HG02678 (cell line): ENCODE results near the gene EML6.
"Not testable (repeated sequence)": the region's sequence is repeated elsewhere in the genome, so short reads cannot be mapped to it uniquely, and the experiment has no call there.

Source experiments
- ATAC-seq: cut with Tn5 transposase; IDR thresholded peaks from one replicate; pipeline ENCODE4 v1.9.1; 2021; ENCODE audit warnings: mild to moderate bottlenecking, moderate library complexity; ENCODE audit not compliant: unreplicated experiment

The EML6 gene

DNA sequence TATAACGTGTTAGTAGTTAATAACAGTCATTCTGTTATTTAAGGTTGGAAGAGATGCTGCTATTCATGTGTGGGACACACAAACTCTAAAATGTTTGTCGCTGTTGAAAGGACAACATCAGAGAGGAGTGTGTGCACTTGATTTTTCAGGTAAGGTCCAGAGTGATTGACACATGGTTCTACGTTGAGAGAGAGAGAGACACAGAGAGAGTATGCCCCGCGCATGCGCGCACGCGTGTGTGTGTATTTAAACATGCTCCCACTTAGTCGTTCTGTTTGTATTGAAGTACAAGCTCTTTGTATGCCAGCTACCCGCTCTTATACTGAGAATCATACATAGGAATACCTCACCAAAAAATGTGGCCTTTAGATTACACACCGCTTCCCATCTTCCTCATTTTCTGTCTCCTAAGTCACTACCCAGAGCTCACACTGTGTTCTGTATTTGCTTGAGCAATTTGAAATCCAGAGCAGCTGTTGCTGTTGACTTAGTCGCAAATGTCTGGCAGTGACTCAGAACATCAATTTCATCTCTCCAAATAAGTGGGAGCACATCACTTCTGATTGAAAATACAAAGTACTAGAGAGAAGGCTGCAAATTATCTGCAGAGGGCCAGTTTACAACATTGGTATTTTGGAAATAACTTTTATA lies 148.1 kb downstream of the EML6 start:
- no peak for ATAC-seq

DNA sequence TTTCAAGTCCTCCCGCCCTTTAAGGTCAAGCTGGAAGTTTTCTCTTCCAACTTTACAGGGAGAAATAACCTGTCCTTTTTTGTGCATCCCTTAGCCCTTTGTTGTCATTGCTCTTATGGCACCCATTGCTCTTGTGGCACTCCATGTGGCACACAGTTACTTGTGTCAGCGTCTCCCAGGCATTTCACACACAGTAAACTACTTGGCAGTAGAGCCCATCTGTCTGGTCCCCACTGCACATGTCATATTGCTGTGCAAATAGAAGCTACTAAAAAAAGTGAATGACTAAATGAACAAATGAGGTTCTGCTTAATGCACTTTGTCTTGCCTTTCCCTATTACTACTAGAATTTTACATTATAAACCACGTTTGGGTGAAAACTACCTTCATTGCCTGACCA lies 149.3 kb downstream of the EML6 start:
- ATAC-seq = no peak

DNA sequence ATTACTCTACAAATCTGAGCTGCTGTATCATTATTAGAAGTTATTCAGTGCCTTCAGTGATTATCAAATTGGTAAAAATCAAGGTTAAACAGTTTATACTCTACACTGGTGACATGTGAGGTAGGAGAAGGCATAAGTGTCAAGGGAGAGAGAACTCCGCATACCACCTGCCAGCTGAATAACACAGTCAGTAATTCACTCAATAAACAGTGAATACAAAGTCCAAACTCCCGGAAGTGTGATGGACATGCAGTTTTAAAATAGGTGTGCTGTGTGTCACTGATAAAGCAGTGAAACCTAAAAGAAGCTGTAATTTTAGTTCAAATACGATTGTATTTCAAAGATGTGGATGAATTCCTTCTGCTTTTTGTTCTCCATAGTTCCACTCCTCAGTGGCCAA lies 149.8 kb downstream of the EML6 start:
- not testable (repeated sequence) for ATAC-seq

DNA sequence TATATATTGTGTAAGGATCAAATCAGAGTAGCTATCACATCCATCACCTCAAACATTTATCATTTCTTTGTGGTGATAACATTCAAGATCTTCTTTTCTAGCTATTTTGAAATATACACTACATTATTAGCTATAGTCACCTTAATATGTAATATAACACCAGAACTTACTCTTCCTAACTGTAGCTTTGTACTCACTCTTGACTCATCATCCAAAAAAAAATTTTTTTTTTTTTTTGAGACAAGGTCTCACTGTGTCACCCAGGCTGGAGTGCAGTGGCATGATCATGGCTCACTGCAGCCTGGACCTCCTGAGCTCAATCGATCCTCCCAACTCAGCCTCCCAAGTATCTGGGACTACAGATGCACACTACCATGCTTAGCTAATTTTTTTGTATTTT lies 153.3 kb downstream of the EML6 start:
- ATAC-seq = no peak

DNA sequence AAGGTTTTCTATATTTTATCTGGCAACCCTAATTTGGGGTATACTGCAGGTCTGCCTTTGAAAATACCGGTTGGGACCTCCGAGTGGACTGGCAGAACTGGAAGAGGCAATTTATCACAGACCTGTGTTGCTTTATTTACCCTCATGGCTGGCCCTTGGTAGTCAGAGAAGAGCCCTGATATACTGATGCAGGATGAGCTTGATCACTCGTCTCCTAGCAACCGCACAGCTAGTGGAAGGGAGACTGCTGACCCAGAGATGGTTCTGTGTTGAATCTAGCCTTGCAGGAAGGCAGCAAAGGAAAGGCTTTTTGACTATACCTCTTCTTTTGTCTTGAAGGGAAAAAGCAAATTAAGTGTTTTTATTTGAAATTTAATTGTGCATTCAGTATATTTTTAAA lies 154.7 kb downstream of the EML6 start:
- no peak for ATAC-seq

DNA sequence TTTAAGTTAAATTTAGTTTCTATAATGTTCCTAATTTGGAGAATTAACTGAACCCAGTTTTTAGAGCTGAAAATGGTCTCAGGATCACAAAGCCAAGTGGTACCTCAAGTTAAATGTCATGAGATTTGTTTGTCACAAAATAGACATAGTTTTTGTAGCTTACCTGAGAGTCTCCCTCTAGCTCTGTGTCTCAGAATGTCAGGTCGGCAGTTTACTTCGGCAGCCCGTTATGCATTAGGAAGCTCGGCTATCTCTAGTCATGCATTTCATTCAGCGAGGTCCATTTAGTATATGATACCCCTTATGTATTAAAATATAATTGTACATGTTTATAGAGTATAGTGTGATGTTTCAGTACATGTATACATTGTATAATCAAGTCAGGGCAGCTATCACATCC lies 155.6 kb downstream of the EML6 start:
- ATAC-seq = no peak

DNA sequence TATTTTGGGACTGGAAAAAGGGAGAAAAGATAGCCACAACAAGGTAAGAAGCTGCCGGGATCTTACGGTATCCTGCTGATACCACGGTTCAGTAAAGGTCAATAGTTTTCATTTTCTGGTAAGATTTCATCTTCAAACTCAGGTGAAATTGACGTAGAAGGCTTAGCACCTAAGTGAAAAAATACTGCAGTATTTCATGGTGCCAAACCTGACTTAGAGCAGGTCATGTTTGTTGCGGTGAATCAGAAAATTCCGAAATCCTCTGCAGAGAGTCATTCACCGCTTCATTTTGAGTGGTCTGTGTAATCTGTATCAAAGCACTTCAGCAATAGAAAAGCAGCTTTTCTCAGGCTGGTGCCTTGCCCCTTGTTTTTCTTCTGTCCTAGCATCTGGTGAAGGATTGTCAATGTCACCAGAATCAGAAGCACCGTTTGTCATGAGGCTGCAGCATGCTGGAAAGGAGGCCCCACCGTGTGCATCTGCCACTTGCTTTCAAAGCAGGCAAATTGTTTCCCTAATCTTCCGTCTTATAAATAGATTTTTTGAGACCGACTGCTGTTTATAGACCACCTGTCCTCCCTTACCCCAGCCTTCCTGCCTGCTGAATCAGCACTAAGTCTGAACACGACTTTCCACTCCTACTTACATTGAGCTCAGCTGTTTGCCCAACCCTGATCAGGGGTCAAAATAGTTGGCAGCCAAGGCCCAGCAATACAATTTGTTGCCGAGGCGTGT lies 156.3 kb downstream of the EML6 start:
- no peak for ATAC-seq

DNA sequence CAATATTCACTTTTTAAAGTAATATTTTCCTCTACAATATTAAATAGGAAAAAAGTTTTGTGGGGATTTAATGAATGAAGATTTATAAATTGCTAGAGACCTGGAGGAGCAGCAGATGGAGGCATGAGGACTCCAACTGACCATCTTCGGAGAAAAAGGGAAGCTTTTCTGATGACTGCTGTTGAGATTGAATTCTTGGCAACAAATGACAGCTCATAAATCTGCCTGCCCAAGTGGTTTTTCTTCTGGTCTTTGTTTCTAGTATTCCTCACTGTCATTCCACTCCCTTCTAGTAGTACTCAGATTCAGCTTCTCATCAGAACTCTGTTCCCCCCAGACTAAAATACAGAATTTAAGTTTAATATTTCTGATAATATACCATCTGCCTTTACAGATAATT lies 157.0 kb downstream of the EML6 start:
- no peak for ATAC-seq

DNA sequence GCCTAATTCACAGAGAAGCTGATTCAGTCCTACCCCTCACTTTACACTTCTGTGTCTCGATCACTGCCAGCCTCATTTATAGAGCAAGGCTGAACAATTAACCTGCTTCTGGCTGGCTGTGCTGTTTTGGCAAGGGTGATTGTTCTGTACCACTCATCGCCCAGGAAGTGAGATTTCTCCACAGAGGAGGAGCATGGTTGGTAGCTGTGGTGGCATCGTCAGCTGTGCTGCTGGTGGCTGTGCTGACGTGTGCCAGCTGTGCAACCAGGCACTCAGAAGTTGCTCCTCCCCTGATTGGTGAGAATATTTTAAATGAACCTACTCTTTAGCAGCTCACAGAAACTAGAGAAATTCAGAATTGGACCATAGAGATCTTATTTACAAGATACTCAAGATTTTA lies 158.3 kb downstream of the EML6 start:
- ATAC-seq = no peak

DNA sequence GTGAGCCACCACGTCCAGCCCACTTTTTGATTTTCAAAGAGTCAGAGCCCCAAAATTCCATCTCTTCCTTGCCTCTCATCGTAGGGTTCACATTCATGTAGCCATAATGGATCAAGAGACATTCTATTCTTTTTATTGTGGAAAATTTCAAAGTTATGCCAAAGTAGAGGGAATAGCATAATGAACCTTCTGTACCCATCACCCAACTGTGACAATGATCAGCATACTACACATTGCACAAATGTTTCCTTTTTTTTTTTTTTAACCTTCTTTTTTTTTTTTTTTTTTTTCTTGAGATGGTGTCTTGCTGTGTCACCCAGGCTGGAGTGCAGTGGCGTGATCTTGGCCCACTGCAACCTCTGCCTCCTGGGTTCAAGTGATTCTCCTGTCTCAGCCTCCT lies 162.4 kb downstream of the EML6 start:
- ATAC-seq = no peak

DNA sequence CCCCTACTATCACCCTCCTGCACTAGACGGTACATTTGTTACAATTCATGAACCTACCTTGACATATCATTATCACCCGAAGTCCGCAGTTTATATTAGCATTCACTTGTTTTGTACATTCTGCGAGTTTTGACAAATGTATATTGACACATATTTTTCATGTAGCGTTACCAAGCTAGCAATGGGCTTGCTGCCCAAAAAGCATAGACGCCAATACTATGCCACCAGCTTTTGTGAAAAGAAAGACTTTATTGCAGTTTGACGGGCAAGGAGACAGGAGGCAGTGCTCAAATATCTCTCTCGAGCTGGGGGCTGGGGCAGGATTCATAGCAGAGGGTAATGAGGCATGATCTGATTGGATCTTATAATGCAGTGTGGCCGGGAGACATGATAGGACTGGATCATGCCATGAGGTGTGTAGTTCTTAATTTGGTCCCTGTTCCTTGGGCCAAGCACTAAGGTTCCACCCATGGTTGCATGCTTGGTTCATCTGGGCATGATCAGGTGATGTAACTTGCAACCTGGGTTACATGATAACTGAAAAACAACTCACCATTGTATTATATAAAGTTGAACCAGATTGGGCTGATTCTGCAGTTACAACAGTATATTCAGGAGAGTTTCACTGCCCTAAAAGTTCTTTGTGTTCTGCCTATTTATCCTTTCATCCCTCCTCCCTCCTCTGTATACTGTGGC lies 164.5 kb downstream of the EML6 start:
- no peak for ATAC-seq

DNA sequence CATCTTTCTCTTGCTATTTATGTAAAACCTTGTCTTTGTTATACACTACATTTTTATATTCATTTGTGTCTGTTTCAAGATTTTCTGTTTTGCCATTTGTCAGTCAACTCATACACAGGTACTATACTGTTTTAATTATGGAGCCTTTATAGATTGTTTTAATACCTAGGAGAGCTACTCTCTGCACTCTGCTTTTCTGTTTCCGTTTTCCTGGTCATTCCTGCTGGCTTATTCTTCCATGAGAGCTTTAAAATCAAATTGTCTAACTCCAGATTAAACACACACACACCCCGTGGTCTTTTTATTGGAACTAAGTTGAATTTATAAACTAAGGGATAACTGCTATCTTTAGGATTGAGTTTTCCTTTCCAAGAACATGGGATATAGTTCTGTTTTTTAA lies 165.6 kb downstream of the EML6 start:
- ATAC-seq = no peak

DNA sequence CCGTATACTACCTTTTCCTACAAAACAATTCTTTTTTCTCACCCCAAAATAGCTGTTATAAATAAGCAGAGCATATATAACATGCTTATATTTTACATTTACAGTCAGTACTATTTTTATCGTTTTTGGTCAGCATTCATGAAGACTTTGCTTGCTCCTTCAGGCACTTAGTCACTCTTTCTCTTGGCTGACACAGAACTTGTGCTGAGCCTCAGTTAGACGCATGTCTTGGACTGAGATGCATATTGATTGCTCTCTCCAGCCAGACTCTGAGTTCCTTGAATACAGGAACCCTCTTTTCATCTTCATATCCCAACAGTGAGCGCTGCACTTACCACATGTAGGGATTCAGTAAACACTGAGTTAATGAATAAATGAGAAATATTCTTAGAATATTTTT lies 168.4 kb downstream of the EML6 start:
- no peak for ATAC-seq

DNA sequence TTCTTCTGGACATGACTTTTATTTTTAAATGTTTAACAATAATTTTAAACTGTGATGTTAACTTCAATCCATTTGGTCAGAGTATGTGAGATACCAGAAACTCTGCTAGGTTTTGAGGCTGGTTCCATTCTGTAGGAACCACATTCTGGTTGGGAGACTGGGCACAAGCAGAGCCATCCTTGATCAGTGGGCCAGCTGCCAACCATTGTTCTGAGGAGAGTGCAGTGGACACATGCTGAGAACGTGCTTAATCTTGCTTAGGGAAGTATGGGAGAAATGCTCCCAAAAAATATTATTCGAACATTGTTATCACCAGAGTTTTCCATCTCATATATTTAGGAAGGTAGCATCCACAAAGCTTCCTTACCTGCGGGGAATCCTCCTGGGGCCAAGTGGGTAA lies 171.0 kb downstream of the EML6 start:
- ATAC-seq = no peak

DNA sequence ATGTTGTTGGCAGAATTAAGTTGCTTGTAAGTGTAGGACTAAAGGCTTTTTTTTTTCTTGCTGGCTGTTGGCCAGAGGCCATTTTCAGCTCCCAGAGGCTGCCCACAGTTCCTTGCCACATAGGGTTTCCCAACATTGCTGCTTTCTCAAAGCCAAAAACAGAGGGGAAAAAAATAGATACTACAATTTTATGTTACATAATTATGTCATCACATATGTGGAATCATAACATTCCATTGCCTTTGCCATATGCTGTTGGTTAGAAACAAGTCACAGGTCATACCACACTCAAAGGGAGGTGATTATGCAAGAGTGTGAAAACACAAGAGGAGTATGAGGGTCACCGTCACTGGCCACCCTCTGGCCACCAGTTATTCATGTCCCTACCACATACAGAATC lies 172.3 kb downstream of the EML6 start:
- ATAC-seq = no peak

DNA sequence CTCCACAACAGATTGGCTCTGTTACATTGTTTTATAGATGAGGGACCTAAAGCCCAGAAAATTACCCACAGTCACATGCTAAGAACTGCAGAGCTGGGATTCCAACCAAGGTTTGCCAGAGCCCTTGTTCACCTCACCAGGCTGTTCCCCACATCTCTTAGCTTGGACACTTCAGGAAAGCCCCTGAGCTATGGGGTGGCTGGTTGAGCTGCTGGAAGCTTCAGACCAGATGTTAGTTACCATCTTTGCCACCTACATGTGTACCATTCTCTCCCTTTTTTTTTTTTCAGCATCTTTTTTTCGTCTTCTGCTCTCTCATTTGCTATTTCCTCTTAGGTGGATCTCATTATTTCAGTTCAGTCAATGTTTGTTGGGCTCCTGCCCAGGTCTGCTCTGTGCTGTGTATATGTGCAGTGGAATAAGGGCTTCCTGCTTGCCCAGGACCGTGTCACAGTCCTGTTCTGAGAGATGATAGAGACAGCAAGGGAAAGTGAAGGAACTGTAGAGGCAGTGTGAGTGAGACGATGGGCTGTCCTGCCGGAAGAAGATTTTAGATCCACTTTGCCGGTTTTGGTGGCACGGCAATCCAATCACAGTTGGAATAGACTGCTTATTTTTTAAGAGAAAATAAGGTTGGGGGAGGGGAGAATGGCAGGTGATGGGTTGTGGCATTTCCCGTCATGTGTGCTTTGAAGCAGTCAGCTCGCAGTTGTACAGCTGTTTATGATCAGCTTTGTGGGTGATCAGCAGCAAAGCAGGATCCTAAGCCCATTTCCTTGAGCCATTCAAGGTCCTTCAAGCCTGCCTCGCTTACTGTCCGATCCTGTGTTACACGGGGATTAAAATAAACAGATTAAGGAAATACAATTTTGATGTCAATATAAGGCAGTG lies 174.2 kb downstream of the EML6 start:
- ATAC-seq = no peak

DNA sequence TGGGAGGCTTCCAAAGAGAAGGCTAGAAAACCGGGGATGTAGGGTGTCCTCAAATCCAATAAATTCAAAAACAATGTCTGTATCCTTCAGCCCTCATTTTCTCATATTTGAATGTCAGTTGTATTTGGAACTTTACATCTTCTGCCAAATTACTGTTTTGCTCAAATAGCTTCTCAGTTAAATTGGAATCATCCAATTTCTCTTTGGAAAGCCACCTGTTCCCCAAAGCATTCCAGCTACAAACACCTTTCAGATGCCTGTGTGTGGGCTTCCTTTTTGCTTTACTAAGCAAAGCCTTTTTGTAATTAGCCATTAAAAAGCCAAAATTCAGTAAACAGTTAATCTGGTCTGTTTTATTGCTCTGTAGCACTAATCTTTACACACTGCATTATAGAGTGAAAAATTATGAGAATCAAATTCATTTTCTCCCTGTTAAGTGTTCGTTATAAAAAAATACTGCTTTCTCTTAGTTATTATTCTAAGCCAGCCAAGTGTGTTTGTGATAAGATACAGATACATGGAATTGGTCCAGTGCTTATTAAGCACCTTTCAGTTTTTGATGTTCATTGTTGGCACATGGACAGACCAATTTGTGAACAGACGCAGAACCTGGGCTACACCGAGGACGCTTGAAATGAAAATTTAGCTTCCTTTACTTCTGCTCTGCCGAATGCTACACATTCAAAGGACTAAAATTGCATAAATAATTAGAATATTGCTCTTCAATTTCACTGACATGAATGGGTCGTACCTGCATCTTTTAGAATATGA lies 175.2 kb downstream of the EML6 start:
- ATAC-seq = no peak

DNA sequence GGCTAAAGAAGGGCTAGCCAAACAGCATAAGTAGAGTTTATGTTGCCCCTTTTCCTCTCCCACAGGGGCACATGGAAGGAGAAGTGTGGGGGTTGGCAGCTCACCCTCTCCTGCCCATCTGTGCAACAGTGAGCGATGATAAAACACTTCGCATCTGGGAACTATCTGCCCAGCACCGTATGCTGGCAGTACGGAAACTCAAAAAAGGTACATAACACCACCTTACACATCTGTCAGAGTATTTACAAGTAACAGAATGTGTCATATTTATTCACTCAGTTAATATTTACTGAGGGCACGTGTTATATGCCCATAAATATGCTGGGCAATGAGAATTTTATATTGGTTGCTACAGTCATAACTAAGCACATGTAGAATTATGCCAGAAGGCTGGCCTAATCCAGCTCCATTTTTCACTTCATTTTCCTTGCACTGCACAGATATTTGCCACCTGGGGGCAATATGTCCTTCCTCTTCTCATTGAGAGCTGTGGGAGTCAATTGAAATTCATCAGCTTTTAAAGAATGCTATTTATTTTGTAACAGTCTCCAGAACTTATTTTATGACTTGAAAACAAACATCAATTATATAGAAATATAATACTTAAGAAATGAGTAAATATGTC lies 176.2 kb downstream of the EML6 start:
- ATAC-seq = no peak

DNA sequence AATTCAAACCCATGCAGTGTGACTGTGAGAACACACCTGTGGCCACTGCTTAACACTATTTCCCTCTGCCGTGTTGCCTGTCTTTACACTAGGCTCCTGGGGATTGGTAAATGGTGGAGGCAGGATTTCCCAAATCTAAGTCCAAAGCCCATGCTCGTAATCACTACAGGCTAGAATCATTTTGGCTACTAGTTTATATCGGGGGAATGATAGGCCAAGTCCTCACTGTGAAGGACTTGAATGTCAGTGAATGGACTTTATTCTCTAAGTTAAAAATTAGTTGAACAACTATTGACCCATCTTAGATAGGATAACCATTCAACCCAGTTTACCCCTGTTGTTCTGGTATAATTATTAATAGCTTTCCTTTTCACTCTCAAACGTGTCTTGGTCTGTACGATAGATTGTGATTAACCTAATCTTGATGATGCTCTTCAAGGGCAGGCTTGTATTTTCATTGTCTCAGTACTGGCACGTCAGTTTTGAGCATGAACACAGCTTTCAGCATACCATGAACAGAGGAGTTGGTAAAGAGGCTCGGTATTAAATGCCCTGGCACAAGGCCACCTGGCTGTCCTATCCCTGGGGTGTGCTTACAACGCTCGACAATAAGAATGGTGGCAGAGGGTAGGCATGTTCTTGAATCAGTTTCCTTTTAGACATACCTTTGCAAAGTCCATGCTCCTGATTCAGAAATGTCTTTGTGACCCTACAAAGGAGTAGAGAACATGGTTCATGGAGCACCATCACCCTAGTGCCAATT lies 177.9 kb downstream of the EML6 start:
- no peak for ATAC-seq
